GM18498 (cell line): ENCODE data around the gene GNG8.

Experiments used
- ATAC-seq: cut with Tn5 transposase; IDR thresholded peaks from one replicate; pipeline ENCODE4 v1.9.1; 2021; ENCODE audit warnings: mild to moderate bottlenecking, moderate library complexity; ENCODE audit not compliant: unreplicated experiment

Gene GNG8

DNA sequence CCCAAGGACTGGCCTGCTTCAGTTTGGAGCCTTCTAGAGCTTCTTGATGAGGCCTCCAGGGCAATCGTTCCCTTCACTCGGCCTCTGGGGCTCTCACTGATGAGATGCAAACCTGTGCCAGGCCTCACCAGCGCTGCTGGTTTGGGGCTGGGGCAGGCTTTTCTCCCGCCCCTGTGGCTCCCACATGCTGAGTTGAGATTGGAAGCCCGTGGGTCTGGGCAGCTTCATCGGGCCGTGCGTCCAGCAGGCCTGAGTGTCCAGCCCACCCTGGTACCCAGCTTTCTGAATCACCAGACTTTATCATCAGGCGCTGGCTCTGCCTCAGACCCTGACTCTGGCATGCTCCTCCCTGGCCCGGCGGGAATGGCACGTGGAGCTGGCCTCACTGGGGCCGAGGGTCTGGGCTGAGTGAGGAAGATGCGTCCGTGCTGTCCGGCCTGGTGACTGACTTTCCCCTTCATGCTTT is 30.6 kb downstream of the GNG8 start:
- no peak for ATAC-seq

DNA sequence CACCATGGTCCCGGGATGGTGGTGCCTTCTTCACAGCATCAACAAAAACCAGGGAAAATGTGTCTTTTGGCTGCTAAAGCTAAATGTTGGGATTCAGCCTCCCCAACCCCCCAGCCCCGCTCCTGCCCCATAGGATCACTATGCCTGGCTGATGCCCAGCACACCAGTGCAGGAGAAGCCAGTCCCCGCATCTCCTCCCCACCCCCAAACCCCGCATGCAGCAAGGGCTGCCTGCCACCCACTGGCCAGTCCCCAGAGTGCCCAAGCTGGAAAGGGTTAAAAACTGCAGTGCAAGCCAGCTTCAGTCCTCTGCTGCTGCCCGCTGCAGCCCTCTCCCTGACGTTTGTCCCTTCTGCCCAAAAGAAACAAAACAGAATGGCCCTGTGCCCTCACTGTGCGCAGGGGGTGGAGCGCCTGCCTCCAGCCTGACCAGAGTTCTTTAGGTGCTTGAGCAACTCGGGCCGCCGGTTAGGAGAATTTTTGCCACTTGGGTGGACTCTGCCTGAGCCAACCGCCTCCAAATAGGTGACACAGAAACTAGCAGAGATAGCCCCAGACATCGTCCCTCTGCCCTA is 31.1 kb downstream of the GNG8 start:
- ATAC-seq: no peak

DNA sequence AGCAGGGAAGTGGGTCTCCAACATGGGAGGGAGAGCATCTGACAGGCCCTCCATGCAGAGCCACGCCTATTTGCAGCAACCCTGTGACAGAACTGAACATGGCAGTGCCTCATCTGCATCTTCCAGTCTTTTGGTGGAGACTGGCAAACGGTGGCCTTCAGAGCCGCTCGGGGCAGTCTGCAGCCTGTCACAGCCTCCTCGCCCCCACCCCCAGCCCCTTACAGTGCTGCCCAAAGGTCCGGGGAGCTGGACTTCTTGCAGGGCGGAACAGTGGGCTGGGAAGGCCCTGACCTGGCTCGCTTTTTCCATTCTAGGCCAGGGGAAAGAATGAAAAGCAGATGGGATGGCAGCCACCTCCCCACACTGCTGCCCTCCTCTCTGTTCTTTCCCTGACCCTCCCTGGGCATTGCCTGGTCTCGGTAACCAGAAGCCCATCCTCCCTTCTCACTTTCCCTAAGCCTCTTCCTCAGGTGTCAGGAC is 32.2 kb downstream of the GNG8 start:
- ATAC-seq: no peak

DNA sequence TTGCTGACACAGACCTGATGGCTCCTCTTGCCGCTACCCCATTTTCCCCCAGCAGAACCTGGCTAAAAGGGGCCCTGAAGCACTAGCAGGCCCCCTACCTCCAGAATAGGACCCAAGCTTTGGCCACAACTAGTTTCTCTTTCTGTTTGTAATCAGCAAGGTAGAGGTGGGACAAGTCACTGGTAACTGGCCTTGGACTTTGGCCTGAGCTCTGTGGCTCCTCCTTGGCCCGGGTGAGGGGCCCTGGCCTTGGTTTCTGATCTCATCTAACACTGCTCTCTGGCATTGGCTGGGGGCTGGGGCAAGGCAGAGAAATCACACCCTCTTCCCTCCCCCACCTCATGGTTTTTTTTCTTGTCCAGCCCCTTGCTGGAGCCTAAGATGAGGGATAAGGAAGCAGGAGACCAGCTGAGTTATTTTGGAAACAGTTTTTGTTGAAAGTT is 32.8 kb downstream of the GNG8 start:
- no peak for ATAC-seq

DNA sequence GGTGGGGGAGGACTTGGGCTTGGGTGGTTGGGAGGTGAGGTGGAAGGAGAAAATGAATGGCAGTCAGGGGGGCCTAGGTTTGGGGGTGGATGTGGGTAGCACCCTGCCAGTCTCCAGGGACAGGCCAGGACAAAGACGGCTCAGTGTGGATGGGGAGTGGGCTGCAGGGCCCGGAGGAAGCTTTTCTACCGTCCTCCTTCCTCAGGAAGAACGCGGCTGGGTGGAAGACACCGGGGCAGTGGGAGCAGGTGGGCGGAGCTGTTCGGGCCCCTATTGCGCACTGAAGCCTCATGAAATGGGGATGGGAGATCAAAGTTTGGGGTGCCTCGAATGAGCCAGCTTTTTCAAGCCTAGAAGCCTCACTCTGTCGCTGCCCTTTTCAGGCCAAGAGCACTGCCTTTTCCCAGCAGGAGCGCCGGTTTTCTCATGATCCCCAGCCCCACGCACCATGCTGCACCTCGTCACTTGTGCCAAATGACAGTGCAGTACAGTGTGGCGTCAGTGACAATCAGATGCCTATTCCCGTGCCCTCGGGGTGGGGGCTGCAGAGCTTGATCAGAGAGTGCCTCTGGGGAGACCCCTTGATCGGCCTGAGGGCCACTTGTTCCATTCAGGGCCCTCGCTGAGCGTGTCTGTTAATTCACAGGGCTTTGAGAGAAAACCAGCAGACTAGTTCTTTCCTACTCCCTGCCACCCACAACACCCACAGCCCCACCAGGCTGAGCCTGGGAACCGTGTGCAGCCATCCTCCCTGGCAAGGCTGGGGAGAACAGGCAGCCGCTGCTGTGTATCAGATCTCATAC is 33.4 kb downstream of the GNG8 start:
- no peak for ATAC-seq

DNA sequence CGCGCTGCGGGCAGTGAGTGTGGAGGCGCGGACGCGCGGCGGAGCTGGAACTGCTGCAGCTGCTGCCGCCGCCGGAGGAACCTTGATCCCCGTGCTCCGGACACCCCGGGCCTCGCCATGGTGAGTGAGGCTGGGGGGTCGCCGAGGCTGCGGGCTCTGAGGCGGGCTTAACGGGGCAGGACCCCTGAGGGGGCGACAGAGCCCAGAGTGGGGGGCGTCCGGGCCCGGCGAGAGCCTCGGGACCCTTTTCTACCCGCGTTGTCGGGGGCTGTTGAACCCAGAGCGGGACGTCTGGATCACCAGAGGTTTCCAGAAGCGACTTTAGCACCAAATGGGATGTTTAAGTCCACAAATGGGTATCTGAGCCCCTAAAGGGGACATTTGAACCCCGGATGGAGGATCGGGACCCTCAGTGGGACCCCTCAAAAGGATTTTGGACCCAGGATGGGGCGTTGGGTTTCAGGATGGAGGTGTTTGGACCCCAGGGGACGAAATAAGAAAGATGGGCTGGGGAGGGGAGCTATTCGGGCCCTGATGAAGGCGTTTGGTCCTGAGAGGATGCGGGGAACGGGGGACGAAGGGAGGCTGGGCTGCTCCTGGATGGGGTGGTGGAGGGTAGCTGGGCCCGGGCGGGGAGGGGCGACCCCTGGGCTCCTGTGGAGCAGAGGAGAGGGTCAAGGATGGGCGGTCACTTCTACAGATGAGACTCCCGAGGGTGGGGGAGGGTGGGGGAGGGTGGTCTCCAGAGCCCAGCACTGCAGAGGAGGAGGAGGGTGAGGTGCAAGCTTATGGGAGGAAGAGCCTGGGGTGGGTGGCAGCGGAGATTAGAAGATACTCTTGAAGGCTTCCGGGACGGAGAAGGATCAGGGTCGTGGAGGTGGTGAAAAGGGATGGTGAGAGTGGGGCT is 34.4 kb downstream of the GNG8 start, which contains the start of gene CALM3:
TSS of gene CALM3 (plus strand) at position 13 of the 907 bp plus-strand sequence. CDS start at position 118, 105 bp downstream.
- no peak for ATAC-seq

DNA sequence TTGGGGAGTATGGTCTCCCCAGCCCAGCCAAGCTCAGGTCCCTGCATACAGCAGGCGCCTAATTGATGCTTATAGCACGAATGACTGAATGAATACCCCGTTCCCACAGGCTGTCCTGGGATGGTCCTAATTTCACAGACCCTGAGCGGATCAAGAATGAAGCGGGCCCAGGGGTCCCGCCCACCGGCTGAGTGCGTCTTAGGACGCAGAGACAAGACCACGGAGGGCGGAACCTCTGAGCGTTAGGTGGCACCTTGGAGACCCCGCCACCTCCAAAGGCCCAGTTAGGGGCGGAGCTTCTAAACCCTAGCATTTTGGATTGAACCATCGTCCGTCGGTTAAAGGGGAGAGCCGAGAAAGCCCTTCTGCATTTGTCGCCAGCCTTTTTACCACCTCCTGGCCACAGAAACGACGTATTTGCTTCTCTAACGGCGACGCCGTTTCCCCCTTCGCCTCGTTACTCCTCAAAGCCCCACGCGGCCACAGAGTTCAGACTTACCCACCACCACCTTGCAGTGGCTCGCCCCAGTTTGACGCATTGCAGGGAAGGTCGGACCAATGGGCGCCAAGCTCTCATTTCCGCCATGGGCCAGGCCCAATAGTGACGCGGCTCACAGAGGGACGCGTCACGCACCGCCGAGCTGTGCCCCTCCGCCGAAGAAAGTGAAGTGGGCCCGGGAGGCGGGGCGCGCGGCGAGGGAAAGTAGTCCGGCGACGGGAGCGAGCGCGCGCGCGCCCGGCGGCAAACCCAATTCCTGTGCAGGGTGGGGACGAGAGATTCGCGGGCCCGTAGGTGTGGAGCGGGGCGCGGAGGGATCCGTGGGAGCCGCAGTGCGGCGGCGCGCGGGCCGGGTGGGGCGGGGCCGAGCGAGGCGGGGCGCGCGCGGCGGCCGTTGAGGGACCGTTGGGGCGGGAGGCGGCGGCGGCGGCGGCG is 35.4 kb downstream of the GNG8 start:
- ATAC-seq: peak; percentile 85

DNA sequence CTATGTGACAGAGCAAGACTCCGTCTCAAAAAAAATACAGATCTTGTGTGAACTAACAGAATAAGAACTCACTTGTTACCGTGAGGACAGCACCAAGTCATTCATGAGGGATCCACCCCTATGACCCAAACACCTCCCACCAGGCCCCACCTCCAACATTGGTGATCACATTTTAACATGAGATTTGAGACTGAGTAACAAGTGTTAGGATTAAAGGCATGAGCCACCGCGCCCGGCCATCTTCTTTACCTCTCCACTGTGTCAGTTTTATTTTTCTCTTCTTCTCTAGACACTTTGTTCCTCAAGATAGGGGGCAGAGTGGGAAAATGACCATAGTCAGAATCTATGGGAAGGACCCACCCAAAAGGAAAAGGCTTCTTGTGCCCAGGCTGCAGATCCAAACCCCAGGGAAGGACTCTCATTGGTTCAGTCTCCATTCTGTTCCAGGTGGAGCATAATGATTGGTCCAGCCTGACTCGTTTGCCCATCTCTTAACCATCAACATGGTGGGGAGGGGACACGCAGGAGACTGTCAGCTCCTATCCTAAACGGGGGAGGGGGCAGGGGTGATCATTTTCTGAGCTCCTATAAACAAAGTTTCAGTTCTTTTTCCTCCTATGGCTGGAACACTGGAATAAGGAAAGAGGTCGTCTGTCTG is 36.2 kb downstream of the GNG8 start:
- ATAC-seq: no peak

DNA sequence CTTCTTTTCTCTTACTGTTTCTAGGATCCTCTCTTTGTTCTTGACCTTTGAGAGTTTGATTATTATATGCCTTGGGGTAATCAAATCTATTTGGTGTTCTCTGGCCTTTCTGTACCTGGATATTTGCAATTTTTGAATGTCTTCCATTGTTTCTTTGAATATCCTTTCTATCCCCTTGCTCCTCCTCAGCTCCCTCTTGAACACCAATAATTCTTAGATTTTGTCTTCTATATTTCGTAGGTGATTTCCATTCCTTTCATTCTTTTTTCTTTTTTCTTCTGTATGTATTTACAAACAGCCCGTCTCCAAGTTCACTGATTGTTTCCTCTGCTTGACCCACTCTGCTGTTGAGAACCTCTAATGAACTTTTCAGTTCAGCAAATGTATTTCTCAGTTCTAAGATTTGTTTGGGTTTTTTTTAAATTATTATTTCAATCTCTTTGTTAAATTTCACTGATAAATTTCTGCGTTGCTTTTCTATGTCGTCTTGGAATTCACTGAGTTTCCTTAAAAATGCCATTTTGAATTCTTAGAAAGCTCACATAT is 37.6 kb downstream of the GNG8 start:
- ATAC-seq: no peak

DNA sequence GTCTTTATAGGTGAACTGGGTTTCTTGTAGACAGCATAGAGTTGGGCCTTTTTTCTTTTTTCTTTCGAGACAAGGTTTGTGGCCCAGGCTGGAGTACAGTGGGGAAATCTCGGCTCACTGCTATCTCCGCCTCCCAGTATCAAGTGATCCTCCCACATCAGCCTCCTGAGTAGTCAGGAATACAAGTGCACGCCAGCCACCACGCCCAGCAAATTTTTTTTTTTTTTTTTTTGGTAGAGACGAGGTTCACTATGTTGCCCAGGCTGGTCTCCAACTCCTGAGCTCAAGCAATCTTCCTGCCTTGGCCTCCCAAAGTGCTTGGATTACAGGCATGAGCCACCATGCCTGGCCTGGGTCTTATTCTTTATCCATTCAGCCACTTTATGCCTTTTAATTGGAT is 40.0 kb downstream of the GNG8 start:
- ATAC-seq: no peak

DNA sequence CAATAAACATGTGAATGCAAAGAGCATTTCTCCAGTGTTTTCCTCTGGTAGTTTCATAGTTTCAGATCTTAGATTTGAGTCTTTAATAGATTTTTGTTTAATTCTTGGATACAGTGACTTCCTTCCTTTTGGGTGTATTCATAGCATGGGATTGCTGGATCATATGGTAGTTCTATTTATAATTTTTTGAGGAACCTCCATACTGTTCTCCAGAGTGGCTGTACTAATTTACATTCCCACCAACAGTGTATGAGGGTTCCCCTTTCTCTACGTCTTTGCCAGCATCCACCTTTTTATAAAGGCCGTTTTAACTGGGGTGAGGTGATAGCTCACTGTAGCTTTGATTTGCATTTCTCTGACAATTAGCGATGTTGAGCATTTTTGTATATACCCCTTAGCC is 44.1 kb downstream of the GNG8 start:
- no peak for ATAC-seq

DNA sequence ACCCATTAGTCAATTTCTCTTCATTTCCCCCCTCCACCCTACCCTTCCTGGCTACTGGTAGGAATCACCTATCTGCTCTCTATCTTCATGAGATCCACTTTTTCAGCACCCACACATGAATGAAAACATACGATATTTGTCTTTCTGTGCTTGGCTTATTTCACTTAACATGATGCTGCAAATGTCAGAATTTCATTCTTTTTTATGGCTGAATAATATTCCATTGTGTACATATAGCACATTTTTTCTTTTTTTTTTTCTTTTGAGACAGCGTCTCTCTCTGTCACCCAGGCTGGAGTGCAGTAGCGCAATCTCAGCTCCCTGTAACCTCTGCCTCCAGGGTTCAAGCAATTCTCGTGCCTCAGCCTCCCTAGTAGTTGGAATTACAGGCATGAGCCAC is 44.7 kb downstream of the GNG8 start:
- ATAC-seq: no peak

DNA sequence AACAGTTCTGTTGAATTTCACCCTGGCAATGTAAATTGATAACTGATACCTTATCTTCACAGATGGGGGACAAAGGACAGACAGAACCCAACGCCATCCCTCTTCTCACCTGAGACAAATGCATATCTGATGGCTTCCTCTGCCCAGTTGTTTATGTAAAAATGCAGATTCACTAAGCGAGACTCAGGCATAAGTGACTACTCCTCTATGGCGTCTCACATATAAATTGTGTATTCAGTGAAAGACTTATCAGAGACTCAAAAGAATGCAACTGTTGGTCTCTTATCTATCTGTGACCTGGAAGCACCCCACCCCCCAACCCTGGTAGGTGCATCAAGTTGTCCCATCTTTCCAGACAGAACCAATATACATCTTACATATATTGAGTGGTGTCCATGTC is 48.1 kb downstream of the GNG8 start:
- no peak for ATAC-seq

DNA sequence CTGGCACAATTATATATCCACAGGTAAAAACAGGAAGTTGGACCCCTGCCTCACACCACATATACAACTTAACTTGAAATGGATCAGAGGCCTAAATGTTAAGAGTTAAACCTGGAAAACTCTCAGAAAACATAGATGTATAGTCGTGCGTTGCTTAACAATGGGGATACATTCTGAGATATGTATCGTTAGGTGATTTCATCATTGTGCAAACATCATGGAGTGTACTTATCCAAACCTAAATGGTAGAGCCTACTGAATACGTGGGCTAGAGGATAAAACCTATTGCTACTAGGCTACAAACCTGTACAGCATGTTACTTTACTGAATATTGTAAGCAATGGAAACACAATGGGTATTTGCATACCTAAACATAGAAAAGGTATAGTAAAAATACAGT is 49.7 kb downstream of the GNG8 start:
- no peak for ATAC-seq

DNA sequence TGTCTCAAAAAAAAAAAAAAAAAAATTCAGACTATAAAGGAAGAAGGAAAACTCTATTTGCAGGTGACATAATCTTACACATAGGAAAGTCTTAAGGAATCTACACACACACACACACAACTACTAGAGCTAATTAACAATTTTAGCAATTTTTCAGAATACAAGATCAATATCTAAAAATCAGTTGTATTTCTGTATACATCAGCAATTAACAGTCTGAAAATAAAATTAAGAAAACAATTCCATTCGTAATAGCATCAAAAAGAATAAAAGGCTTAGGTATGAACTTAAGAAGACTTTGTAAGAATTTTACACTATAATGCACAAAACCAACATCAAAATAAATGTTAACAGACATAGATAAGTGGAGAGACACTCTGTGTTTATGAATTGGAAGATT is 50.5 kb downstream of the GNG8 start:
- no peak for ATAC-seq
